Measurements from ENCODE around the gene LASP1NB.
"Not testable (repeated sequence)": the region's sequence is repeated elsewhere in the genome, so short reads cannot be mapped to it uniquely, and the experiment has no call there.

The LASP1NB gene

GRCh38 chr17:38918916-38919315 is 6.5 kb upstream of the LASP1NB start:
- DNase-seq, result no peak

- no peak for DNase-seq
Observed at GRCh38 chr17:38919316-38920078, 5.9 kb upstream of the LASP1NB start.

- DNase-seq, result no peak
Observed at GRCh38 chr17:38920374-38921291, 4.8 kb upstream of the LASP1NB start.

- DNase-seq, result no peak
Observed at GRCh38 chr17:38921756-38922411, 3.5 kb upstream of the LASP1NB start.

- DNase-seq, result no peak
Observed at GRCh38 chr17:38922538-38923297, 2.7 kb upstream of the LASP1NB start.

- DNase-seq, result no peak
Observed at GRCh38 chr17:38926293-38927070, 1.1 kb downstream of the LASP1NB start.

GRCh38 chr17:38930782-38931181 is 5.4 kb downstream of the LASP1NB start:
- DNase-seq, result not testable (repeated sequence)

GRCh38 chr17:38933962-38934361 is 8.5 kb downstream of the LASP1NB start:
- DNase-seq, result not testable (repeated sequence)

- DNase-seq, result no peak
Observed at GRCh38 chr17:38939987-38940386, 14.6 kb downstream of the LASP1NB start.

- no peak for DNase-seq
Observed at GRCh38 chr17:38940404-38940803, 15.0 kb downstream of the LASP1NB start.

GRCh38 chr17:38942696-38943334 is 17.4 kb downstream of the LASP1NB start:
- DNase-seq, result no peak

- DNase-seq, result no peak
Observed at GRCh38 chr17:38943607-38944006, 18.2 kb downstream of the LASP1NB start.

- no peak for DNase-seq
Observed at GRCh38 chr17:38947189-38947588, 21.8 kb downstream of the LASP1NB start.

- not testable (repeated sequence) for DNase-seq
Observed at GRCh38 chr17:38953800-38954199, 28.4 kb downstream of the LASP1NB start.

GRCh38 chr17:38958326-38958725 is 32.9 kb downstream of the LASP1NB start:
- no peak for DNase-seq

- DNase-seq, result no peak
Observed at GRCh38 chr17:38958756-38959155, 33.3 kb downstream of the LASP1NB start.

GRCh38 chr17:38959508-38959907 is 34.1 kb downstream of the LASP1NB start:
- no peak for DNase-seq

GRCh38 chr17:38960402-38960801 is 35.0 kb downstream of the LASP1NB start:
- no peak for DNase-seq

- no peak for DNase-seq
Observed at GRCh38 chr17:38961413-38961812, 36.0 kb downstream of the LASP1NB start.

GRCh38 chr17:38967290-38967738 is 41.9 kb downstream of the LASP1NB start, which contains the start of gene FBXO47:
TSS of gene FBXO47 (minus strand) at chr17:38967403. CDS start at chr17:38963025, 4,378 bp downstream.
- DNase-seq, result peak; percentile 79

GRCh38 chr17:38969281-38969680 is 43.9 kb downstream of the LASP1NB start:
- no peak for DNase-seq

All from activated CD8-positive, alpha-beta memory T cell treated with anti-CD3 and anti-CD28 coated beads, Interleukin-2, amount 50 U/mL, for 4 hours (primary cell).